Head of caudate nucleus (tissue), 42 donors: ENCODE results near the gene SMIM29.

Experiments
- DNase-seq, 42 donors: peaks; one replicate each; pipeline versions ENCODE4 v3.0.0 to v3.0.0-alpha.2; 2020 to 2021; ENCODE audit warnings: mixed read lengths in 7 of 42
- intact Hi-C: fragments of 100-400 bp; cut with DNase I; formaldehyde crosslinking; loops from one replicate; pipeline ENCODE4 v1.15.0; 2022

Gene SMIM29

GRCh38 chr6:34243901-34244884 is 4.6 kb downstream of the SMIM29 start:
- intact Hi-C loops: no loop called here
- DNase-seq: peak; percentile 46 to 95 (median 76)

- intact Hi-C loops: no loop called here
- DNase-seq: peak in 3 of 42 donors; percentile 3 to 28 (median 8)
These were observed 5.6 kb downstream of the SMIM29 start for GRCh38 chr6:34243131-34243771.

- intact Hi-C loops: no loop called here
These were observed 6.3 kb downstream of the SMIM29 start for GRCh38 chr6:34242252-34243130.

GRCh38 chr6:34241351-34242215 is 7.2 kb downstream of the SMIM29 start:
- intact Hi-C loops: no loop called here
- DNase-seq: peak in 4 of 42 donors; percentile 1 to 31 (median 6)

More at GRCh38 chr6:34242252-34243130, 6.3 kb downstream of the SMIM29 start:
- DNase-seq: peak in 2 of 42 donors; percentile 7 to 8

GRCh38 chr6:34240329-34241248 is 8.2 kb downstream of the SMIM29 start:
- intact Hi-C loops: no loop called here
- DNase-seq: peak in 2 of 42 donors; percentile 7 to 24

- intact Hi-C loops: no loop called here
- no peak for DNase-seq
These were observed 8.9 kb downstream of the SMIM29 start for GRCh38 chr6:34239893-34240292.

GRCh38 chr6:34239500-34239825 is 9.3 kb downstream of the SMIM29 start:
- no peak for DNase-seq
- intact Hi-C loops: no loop called here

- intact Hi-C loops: no loop called here
- DNase-seq: no peak
These were observed 10.0 kb downstream of the SMIM29 start for GRCh38 chr6:34238585-34239499.

- intact Hi-C loops: no loop called here
These were observed 10.9 kb downstream of the SMIM29 start for GRCh38 chr6:34237722-34238584.

GRCh38 chr6:34237316-34237721 is 11.5 kb downstream of the SMIM29 start:
- peak in 16 of 42 donors; percentile 28 to 70 (median 49) for DNase-seq
- intact Hi-C loops: no loop called here

More at GRCh38 chr6:34237722-34238584, 10.9 kb downstream of the SMIM29 start:
- peak in 37 of 42 donors; percentile 19 to 80 (median 61) for DNase-seq

GRCh38 chr6:34236443-34237315 is 12.1 kb downstream of the SMIM29 start, which contains the start of gene HMGA1:
Gene HMGA1, plus strand, starts transcription at chr6:34236873. Its CDS starts 3,908 bp downstream, at chr6:34240781.
- peak; percentile 71 to 97 (median 89) for DNase-seq
- intact Hi-C loops: no loop called here

- intact Hi-C loops: no loop called here
- peak in 29 of 42 donors; percentile 22 to 80 (median 54) for DNase-seq
These were observed 12.7 kb downstream of the SMIM29 start for GRCh38 chr6:34236131-34236442.

- intact Hi-C loops: no loop called here
- peak in 9 of 42 donors; percentile 22 to 57 (median 33) for DNase-seq
These were observed 13.3 kb downstream of the SMIM29 start for GRCh38 chr6:34235307-34236130.
